OCI-LY1 (cell line): ENCODE results near the gene TGFBR3L.

ENCODE experiments used
- H2AFZ ChIP-seq: fragments of 200-600 bp; sonication (generic), shearing (Covaris generic); 2 replicates; pipeline ENCODE4 v1.6.0; 2014; ENCODE audit warnings: antibody characterized with exemption, mild to moderate bottlenecking, low read length
- H3F3A ChIP-seq: fragments of 200-600 bp; sonication (generic), shearing (Covaris generic); 2 replicates; pipeline ENCODE4 v1.6.0; 2014; ENCODE audit warnings: mild to moderate bottlenecking, antibody characterized with exemption, low read length, moderate library complexity; ENCODE audit not compliant: insufficient read depth
- H3K27ac ChIP-seq: fragments of 200-600 bp; sonication (generic); 2 replicates; pipeline ENCODE4 v1.5.1; 2014; ENCODE audit warnings: low read length, mixed run types, mild to moderate bottlenecking, low read depth; ENCODE audit not compliant: poor library complexity, severe bottlenecking
- H3K27me3 ChIP-seq: fragments of 200-600 bp; sonication (generic); 2 replicates; pipeline ENCODE4 v1.6.0; 2014; ENCODE audit warnings: antibody characterized with exemption, mild to moderate bottlenecking, low read length, moderate library complexity; ENCODE audit not compliant: insufficient read depth
- H3K36me3 ChIP-seq: fragments of 200-600 bp; sonication (generic); 2 replicates; pipeline ENCODE4 v1.6.1; 2014; ENCODE audit warnings: mild to moderate bottlenecking, antibody characterized with exemption, low read length, moderate library complexity, mixed read lengths; ENCODE audit not compliant: insufficient read depth
- H3K4me1 ChIP-seq: fragments of 200-600 bp; sonication (generic); 2 replicates; pipeline ENCODE4 v1.5.1; 2014; ENCODE audit warnings: mild to moderate bottlenecking, low read length, moderate library complexity; ENCODE audit not compliant: insufficient read depth, severe bottlenecking
- H3K4me2 ChIP-seq: fragments of 200-600 bp; sonication (generic), shearing (Covaris generic); 2 replicates; pipeline ENCODE4 v1.6.1; 2014; ENCODE audit warnings: low read length
- H3K4me3 ChIP-seq: fragments of 200-600 bp; sonication (generic); 2 replicates; pipeline ENCODE4 v1.5.1; 2014; ENCODE audit warnings: low read length, low read depth, mild to moderate bottlenecking, mixed read lengths; ENCODE audit not compliant: poor library complexity, severe bottlenecking
- H3K79me2 ChIP-seq: fragments of 200-600 bp; shearing (Covaris generic); 2 replicates; pipeline ENCODE4 v1.6.1; 2016; ENCODE audit warnings: mixed run types, low read length, mixed read lengths; ENCODE audit not compliant: insufficient read depth
- H3K9ac ChIP-seq: fragments of 200-600 bp; sonication (generic), shearing (Covaris generic); 2 replicates; pipeline ENCODE4 v1.6.1; 2014; ENCODE audit warnings: mild to moderate bottlenecking, low read length, mixed read lengths
- H3K9me2 ChIP-seq: fragments of 200-600 bp; sonication (generic), shearing (Covaris generic); 2 replicates; pipeline ENCODE4 v1.6.1; 2014; ENCODE audit warnings: low read depth, mild to moderate bottlenecking, low read length, mixed read lengths
- H3K9me3 ChIP-seq: fragments of 200-600 bp; shearing (Covaris generic); 2 replicates; pipeline ENCODE4 v1.6.1; 2014; ENCODE audit warnings: low read length, mixed read lengths
- H4K20me1 ChIP-seq: fragments of 200-600 bp; sonication (generic), shearing (Covaris generic); 2 replicates; pipeline ENCODE4 v1.6.0; 2016; ENCODE audit warnings: mild to moderate bottlenecking, low read length; ENCODE audit not compliant: insufficient read depth
- CTCF ChIP-seq: fragments of 200-600 bp; sonication (generic), shearing (Covaris generic); IDR thresholded peaks from 2 replicates; pipeline ENCODE4 v1.5.1; 2017; ENCODE audit warnings: mild to moderate bottlenecking, antibody characterized with exemption, low read length, moderate library complexity, mixed read lengths
- EZH2 ChIP-seq: fragments of 200-600 bp; sonication (generic), shearing (Covaris generic); IDR thresholded peaks from 2 replicates; pipeline ENCODE4 v1.8.0; 2017; ENCODE audit warnings: borderline replicate concordance, mixed run types, mild to moderate bottlenecking, antibody characterized with exemption, low read length, moderate library complexity, mixed read lengths

TGFBR3L gene

GRCh38 chr19:7869453-7869909 lies 45.1 kb upstream of the TGFBR3L start:
- Histone ChIP-seq H3K4me2 (peak overlapping the region; percentile 73), H3K4me1 (peaks cover 18% of the 10 kb centered on the region), H3K27ac (no peak overlapping the region), H3K9me2 (no peaks in the 10 kb centered on the region), H3K9ac (no peak overlapping the region; the same call in 1 of the 2 replicates), H3K27me3 (no peaks in the 10 kb centered on the region), H3K36me3 (no peaks in the 10 kb centered on the region), H2AFZ (no peak overlapping the region), H3K4me3 (peak overlapping the region; percentile 56), H4K20me1 (no peaks in the 10 kb centered on the region), H3K9me3 (no peaks in the 10 kb centered on the region), H3F3A (0 out of 2 replicates have a peak, but pooled peaks cover 3% of the 10 kb centered on the region), H3K79me2 (no peaks in the 10 kb centered on the region)
- TF ChIP-seq EZH2 (no peak), CTCF (no peak)

- Histone ChIP-seq H3F3A (0 out of 2 replicates have a peak, but pooled peaks cover 3% of the 10 kb centered on the region), H3K4me2 (peak overlapping the region; percentile 73), H3K27me3 (no peaks in the 10 kb centered on the region), H3K36me3 (no peaks in the 10 kb centered on the region), H4K20me1 (no peaks in the 10 kb centered on the region), H3K9me2 (no peaks in the 10 kb centered on the region), H2AFZ (no peak overlapping the region), H3K4me1 (peaks cover 18% of the 10 kb centered on the region), H3K79me2 (no peaks in the 10 kb centered on the region), H3K4me3 (peak overlapping the region; percentile 56), H3K9ac (no peak overlapping the region; the same call in 1 of the 2 replicates), H3K27ac (no peak overlapping the region), H3K9me3 (no peaks in the 10 kb centered on the region)
- TF ChIP-seq EZH2 = no peak
- no peak for TF ChIP-seq CTCF
Observed at GRCh38 chr19:7869910-7870511, 44.6 kb upstream of the TGFBR3L start.

- no peak for TF ChIP-seq EZH2
- no peak for TF ChIP-seq CTCF
- H3K27ac ChIP-seq = no peak overlapping the region
Observed at GRCh38 chr19:7870571-7871436, 43.8 kb upstream of the TGFBR3L start.

More at GRCh38 chr19:7870571-7871436, 43.8 kb upstream of the TGFBR3L start:
- Histone ChIP-seq H3K9me2 (no peaks in the 10 kb centered on the region), H3K79me2 (no peaks in the 10 kb centered on the region), H3K36me3 (no peaks in the 10 kb centered on the region), H3K4me2 (no peak overlapping the region), H3K4me1 (peaks cover 14% of the 10 kb centered on the region), H4K20me1 (no peaks in the 10 kb centered on the region), H2AFZ (no peak overlapping the region), H3K27me3 (no peaks in the 10 kb centered on the region), H3K9me3 (no peaks in the 10 kb centered on the region), H3K4me3 (no peak overlapping the region), H3K9ac (no peak overlapping the region), H3F3A (0 out of 2 replicates have a peak, but pooled peaks cover 3% of the 10 kb centered on the region)
